DMS53 (cell line): Measurements from ENCODE around the gene ZNF853.
"Not testable (repeated sequence)": the region's sequence is repeated elsewhere in the genome, so short reads cannot be mapped to it uniquely, and the experiment has no call there.

Source experiments
- DNase-seq: peaks from one replicate; lab custom pipeline; 2025; lab: John Stamatoyannopoulos, UW

The ZNF853 gene

DNA sequence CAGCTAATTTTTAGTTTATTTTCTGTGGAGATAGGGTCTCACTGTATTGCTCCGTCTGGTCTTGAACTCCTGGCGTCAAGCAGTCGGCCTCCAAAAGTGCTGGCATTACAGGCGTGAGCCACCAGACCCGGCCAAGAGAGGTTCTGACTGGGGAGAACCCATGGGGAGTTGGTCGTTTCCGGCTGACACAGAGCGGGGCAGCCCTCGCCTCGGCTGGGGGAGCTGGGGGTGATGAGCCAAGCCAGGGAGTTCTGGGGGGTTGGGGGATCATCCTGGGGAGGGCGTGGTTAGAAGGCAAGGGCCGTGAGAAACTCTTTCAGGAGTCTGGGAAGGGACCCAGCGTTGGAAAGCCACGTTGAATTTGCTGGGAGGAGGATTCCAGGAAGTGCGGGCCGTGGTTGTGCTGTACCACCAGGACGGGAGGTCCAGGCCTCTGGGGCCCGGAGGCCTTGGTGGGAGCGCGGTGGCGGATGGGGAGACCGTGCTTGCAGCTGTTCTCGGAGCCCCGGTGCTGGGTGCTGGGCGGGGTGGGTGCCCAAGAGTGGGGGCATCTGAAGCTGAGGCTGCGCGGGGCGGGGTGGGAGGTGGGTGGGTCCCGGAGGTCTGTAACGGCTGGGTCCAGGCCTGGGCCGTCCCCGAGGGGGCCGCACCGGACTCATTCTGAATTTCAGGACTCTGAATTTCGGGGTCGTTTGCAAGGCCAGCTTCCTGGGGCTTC, 8.4 kb upstream of the ZNF853 start:
- no peak for DNase-seq

DNA sequence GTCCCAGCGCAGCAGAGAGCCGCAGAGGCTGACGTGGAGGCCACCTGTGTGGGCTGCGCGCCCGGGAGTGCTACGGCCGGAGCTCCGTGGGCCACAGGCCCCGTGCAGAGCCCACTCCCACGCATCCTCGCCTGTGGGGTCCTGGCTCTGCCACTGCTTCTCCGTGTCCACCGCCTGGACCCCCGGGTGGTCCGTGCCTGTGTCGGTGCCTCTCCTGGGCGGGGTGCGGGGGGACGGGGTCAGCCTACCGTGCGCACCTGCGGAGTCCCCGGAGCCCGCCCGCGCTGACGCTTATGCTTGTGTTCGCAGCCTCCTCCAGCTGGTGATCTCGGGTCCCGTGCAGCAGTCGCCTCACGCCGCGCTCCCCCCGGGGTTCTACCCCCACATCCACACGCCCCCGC, 7.8 kb upstream of the ZNF853 start:
- DNase-seq = no peak

DNA sequence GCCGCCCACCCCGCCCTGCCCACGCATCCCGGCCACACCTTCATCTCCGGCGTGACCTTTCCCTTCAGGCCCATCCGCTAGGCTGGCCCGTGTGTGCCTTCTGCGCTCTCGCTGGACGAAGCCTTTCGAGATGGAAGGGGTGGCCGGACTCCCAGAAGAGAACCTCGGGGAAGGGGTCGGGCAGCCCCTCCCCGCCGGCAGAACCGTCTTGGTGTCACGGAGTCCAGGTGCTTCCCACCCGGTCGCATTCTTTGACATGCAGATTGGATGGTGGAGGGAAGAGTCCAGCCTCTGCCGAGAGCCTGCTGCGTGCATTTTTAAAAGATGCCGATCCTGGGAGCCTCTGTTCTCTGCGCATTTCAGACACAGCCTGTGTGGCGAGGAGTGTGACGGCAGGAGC, 7.3 kb upstream of the ZNF853 start:
- DNase-seq = no peak

DNA sequence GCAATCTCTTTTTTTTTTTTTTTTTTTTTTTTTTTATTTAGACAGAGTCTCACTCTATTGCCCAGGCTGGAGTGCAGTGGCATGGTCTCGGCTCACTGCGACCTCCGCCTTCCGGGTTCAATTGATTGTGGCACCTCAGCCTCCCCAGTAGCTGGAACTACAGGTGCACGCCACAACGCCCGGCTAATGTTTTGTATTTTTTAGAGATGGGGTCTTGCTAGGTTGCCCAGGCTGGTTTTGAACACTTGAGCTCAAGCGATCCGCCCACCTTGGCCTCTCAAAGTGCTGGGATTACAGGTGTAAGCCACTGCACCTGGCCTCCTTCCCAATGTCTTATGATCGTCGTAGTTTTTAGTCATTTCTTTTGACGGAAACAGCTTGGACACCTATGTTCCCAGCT, 6.6 kb upstream of the ZNF853 start:
- DNase-seq = no peak

- peak; percentile 45 for DNase-seq
Measured at GRCh38 chr7:6612819-6613218, 2.6 kb upstream of the ZNF853 start.

GRCh38 chr7:6613706-6614105, 1.7 kb upstream of the ZNF853 start:
- DNase-seq = peak; percentile 62

- DNase-seq = peak; percentile 96
Measured at GRCh38 chr7:6615723-6616555, 529 bp downstream of the ZNF853 start.

DNA sequence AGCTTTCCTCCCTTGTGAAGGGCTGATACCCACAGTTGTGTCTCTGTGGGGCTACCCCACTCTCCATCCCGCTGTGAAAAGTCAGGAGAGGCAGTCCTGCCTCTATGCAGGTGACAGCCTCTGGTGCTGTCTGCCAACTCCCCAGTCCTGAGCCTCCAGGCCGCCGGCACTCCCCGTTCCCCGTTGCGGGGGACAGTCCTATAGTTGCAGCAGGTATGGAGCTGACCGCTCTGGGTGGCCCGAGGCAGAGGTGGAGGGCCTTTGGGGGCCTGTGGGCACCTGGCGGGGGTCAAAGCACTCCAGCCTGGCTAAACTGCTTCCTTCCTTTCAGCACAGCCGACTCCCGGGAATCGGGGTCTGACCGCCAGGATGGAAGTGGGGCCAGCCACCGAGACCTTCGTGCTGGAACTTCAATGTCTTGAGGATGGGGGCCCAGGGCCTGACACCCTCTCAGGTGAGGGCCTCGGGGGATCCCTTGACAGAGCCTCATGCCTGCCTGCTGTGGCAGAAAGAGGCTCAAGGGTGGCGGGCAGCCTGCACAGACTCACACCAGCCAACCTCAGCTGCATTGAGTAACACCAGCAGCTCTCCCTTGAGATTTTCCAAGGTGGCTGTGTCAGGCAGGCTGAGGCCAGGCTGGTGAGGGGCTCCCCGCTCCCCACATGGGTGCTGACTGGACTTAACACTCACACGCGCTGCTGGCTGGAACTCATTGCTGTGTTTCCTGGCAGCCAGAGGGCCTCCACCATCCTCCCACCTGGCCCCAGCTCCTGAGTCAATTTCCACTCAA, 1.6 kb downstream of the ZNF853 start:
- DNase-seq = no peak

DNA sequence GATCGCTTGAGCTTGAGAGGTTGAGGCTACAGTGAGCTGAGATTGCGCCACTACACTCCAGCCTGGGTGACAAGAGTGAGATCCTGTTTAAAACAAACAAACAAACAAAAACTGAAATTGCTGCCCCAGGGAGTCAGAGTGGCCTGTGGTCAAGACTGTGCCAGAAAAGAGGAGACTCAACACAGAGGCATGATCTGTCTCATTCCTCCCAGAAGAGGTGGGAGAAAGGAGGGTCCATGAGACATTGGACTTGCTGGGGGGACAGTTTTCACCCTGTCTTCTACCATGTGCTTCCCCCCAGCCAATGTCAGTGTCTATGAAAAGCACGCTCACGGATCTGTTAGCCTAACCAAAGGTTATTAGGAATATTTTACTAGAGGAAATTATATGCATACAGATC, 3.2 kb downstream of the ZNF853 start:
- no peak for DNase-seq

- DNase-seq = no peak
Measured at GRCh38 chr7:6619961-6620360, 4.6 kb downstream of the ZNF853 start.

GRCh38 chr7:6621195-6622133, 6.1 kb downstream of the ZNF853 start:
- no peak for DNase-seq

DNA sequence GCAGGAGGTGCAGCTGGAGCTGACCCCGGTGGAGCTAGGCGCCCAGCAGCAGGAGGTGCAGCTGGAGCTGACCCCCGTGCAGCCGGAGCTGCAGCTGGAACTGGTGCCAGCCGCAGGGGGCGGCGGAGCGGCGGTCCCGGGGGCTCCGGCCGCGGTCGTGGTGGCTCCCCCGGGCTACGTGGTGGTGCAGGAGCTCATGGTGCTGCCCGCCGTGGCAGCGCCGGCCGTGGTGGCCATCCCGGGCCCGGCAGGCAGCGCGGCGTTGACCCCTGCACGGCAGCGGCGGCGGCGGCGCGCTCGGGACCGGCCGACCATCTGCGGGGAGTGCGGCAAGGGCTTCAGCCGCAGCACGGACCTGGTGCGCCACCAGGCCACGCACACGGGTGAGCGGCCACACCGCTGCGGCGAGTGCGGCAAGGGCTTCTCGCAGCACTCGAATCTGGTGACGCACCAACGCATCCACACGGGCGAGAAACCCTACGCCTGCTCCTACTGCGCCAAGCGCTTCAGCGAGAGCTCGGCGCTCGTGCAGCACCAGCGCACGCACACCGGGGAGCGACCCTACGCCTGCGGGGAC, 6.8 kb downstream of the ZNF853 start:
- DNase-seq = no peak

DNA sequence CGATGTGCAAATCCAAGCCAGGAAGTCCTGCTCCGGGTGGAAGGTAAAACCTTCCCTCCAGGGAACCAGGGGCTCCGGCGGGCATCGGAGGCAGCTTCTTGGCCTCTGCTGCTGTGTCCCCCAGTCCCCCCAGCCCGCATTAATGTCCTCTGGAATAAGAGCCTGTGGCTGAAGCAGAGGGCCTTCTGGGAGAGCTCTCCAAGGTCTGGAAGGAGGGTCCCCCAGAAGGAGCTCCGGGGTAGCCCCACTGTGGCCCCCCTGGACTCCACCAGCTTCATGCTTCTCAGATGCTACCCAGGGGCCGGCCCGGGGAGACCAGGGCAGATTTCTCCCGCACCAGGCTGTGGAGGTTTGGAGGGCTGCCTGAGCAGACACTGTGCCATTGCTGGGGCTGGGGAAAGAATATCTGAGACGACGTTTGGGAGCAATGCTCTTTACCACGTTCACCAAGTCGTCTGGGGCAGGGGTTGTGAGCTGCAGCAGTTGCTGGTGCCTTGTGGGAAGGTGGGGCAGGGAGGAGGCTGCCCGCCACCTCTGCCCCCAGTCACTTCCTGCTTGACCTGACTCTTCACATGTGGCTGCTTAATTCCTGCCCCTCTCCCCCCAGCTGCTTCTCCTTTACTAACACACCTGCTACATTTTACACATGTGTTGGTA, 8.3 kb downstream of the ZNF853 start:
- no peak for DNase-seq

GRCh38 chr7:6624246-6624611, 8.8 kb downstream of the ZNF853 start:
- DNase-seq = no peak

- peak; percentile 40 for DNase-seq
Measured at GRCh38 chr7:6628045-6628444, 12.6 kb downstream of the ZNF853 start.

DNA sequence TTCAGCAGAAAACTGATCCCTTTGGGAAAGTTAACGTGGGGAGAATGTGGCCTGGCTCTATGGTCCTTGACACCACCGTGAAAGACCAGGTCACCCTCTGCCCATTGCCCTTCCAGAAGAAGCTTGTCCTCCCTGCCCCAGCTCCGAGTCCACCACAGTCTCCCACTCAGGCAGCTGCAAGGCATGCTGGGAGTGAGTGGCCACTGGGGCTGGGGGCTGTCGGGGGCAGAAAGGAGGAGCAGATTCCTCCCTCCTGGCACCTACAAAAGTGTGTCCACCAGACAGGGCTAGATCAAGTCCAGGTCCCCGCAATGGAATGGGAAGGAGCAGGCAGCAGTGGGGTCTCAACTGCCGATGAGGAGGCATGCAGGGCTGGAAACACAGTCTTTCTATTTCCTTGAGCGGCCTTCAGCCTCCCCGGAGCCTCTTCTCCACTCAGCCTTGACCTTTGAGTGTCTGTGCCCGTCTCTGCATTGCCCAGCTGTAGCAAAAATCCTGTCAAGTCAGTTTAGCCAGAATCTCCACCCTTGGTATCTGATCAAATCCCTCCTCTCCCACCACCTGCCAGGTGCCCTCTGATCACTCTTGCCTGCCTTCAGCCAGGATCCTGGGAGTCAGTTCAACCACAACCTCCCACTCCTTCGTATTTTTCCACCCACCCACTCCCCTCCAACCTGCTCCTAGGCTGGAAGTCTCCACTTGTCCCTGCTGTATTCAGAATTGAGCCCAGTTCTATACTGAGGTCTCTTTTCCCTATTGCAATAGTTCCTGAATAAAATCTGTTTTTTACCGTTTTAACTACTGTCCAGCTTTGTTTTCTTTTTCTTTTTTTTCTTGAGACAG, 14.8 kb downstream of the ZNF853 start:
- peak; percentile 48 for DNase-seq

DNA sequence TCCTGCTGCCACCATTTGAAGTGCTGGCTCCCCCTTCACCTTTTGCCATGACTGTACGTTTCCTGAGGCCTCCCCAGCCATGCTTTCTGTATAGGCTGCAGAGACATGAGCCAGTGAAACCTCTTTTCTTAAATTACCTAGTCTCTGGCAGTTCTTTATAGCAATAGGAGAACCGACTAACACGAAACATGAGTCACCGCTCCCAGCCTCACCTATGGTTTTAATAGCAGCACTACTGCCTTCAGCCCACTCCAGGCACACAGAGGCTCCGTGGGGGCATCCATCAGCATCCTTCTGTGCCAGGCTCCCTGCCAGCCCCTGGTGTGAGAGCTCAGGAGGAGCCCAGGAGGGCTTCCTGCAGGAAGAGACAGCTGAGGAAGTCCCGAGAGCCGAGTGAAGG, 16.2 kb downstream of the ZNF853 start:
- DNase-seq = no peak

DNA sequence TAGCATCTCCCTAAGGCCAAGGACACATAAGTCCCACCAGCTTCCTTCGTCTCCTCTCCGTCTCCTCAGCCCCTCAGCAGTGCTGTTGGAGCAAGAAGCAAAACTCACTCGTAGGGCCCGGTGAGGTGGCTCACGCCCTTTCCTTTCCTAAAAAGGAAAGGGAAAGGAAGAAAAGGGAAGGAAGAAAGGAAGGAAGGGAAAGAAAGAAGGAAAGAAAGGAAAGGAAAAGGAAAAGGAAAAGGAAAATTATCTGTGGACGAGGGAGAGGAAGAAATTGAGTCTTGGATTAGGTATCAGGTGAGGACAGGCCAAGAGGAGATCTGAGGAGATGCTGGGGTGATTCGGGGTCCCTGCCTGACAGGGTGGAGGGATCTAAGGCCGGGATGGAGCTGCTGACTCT, 18.6 kb downstream of the ZNF853 start:
- no peak for DNase-seq

DNA sequence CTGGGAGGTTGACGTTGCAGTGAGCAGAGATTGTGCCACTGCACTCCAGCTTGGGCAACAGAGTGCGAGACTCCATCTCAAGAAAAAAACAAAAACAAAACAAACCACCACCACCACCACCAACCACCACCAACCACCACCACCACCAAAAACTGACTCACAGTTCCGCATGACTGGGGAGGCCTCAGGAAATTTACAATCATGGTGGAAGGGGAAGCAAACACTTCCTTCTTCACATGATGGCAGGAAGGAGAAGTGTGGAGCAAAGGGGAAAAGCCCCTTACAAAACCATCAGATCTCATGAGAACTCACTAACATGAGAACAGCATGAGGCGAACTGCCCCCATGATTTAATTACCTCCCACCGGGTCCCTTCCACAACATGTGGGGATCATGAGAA, 19.6 kb downstream of the ZNF853 start:
- not testable (repeated sequence) for DNase-seq
